DND-41 (cell line): ENCODE results near the gene COG8.
"Not testable (repeated sequence)": the region's sequence is repeated elsewhere in the genome, so short reads cannot be mapped to it uniquely, and the experiment has no call there.

Experiments used
- ATAC-seq: fragments of 200-7000 bp; cut with Tn5 transposase; 3 replicates; pipeline ENCODE4 v1.9.1; 2021; ENCODE audit warnings: low read depth; ENCODE audit not compliant: insufficient read depth
- DNase-seq: peaks from one replicate; pipeline ENCODE4 v3.0.0-alpha.2; 2020
- H2AFZ ChIP-seq: 2 replicates; pipeline ENCODE4 v1.6.0; 2012; ENCODE audit warnings: low read depth, low read length
- H3K27ac ChIP-seq: 2 replicates; pipeline ENCODE4 v1.5.1; 2012; ENCODE audit warnings: low read length, inconsistent platforms
- H3K27me3 ChIP-seq: fragments of 200-600 bp; sonication (generic); 2 replicates; pipeline ENCODE4 v1.6.0; 2012; ENCODE audit warnings: low read length, mild to moderate bottlenecking, inconsistent platforms; ENCODE audit not compliant: insufficient read depth, poor library complexity
- H3K36me3 ChIP-seq: 2 replicates; pipeline ENCODE4 v1.5.1; 2012; ENCODE audit warnings: low read length, inconsistent platforms; ENCODE audit not compliant: insufficient read depth
- H3K4me1 ChIP-seq: 2 replicates; pipeline ENCODE4 v1.5.1; 2012; ENCODE audit warnings: mild to moderate bottlenecking, low read length; ENCODE audit not compliant: insufficient read depth
- H3K4me2 ChIP-seq: 2 replicates; pipeline ENCODE4 v1.6.0; 2012; ENCODE audit warnings: mild to moderate bottlenecking, moderate library complexity, low read length, inconsistent platforms; ENCODE audit not compliant: insufficient read depth
- H3K4me3 ChIP-seq, 2 experiments: fragments of 200-600 bp in 1 of 2; shearing (Covaris generic) in 1 of 2; 2 replicates each; pipeline ENCODE4 v1.5.1; 2012 to 2016; ENCODE audit warnings: inconsistent platforms in 2 of 2, low read length in 2 of 2, mild to moderate bottlenecking in 2 of 2, low read depth in 1 of 2, moderate library complexity in 1 of 2
- H3K79me2 ChIP-seq: 2 replicates; pipeline ENCODE4 v1.6.0; 2012; ENCODE audit warnings: low read length, inconsistent platforms; ENCODE audit not compliant: insufficient read depth
- H3K9ac ChIP-seq: 2 replicates; pipeline ENCODE4 v1.6.0; 2012; ENCODE audit warnings: low read depth, mild to moderate bottlenecking, inconsistent platforms, low read length, moderate library complexity
- H3K9me3 ChIP-seq: 2 replicates; pipeline ENCODE4 v1.5.1; 2012; ENCODE audit warnings: low read length, moderate library complexity, mild to moderate bottlenecking, inconsistent platforms; ENCODE audit not compliant: insufficient read depth, severe bottlenecking
- H4K20me1 ChIP-seq: 2 replicates; pipeline ENCODE4 v1.6.0; 2012; ENCODE audit warnings: low read length; ENCODE audit not compliant: insufficient read depth
- EZH2 ChIP-seq: IDR thresholded peaks from 3 replicates; pipeline ENCODE4 v1.6.1; 2012; ENCODE audit warnings: borderline replicate concordance, low read depth, mild to moderate bottlenecking, moderate library complexity, low read length, inconsistent platforms; ENCODE audit not compliant: severe bottlenecking
- TF ChIP-seq, protein P1 (sequence below): IDR thresholded peaks from 2 replicates; pipeline ENCODE4 v1.5.1; 2012; ENCODE audit warnings: borderline replicate concordance, low read length, moderate library complexity, mild to moderate bottlenecking; ENCODE audit not compliant: poor library complexity, severe bottlenecking; ENCODE audit errors: extremely low read depth

COG8 gene

GRCh38 chr16:69294051-69294450, 45.3 kb downstream of the COG8 start:
- no peak overlapping the region for H2AFZ ChIP-seq
- DNase-seq (no peak), ATAC-seq (no peak)
- H3K79me2 ChIP-seq, result no peaks in the 10 kb centered on the region
- H3K36me3 ChIP-seq, result no peaks in the 10 kb centered on the region; the same call in 1 of the 2 replicates
- no peaks in the 10 kb centered on the region for H3K4me1 ChIP-seq
- no peak overlapping the region for H3K4me2 ChIP-seq
- no peak overlapping the region for H3K4me3 ChIP-seq
- no peaks in the 10 kb centered on the region for H3K27me3 ChIP-seq
- H3K9ac ChIP-seq, result no peak overlapping the region
- H3K9me3 ChIP-seq, result no peaks in the 10 kb centered on the region
- no peak overlapping the region for H3K27ac ChIP-seq
- H4K20me1 ChIP-seq, result no peaks in the 10 kb centered on the region
- TF ChIP-seq, protein P1, sequence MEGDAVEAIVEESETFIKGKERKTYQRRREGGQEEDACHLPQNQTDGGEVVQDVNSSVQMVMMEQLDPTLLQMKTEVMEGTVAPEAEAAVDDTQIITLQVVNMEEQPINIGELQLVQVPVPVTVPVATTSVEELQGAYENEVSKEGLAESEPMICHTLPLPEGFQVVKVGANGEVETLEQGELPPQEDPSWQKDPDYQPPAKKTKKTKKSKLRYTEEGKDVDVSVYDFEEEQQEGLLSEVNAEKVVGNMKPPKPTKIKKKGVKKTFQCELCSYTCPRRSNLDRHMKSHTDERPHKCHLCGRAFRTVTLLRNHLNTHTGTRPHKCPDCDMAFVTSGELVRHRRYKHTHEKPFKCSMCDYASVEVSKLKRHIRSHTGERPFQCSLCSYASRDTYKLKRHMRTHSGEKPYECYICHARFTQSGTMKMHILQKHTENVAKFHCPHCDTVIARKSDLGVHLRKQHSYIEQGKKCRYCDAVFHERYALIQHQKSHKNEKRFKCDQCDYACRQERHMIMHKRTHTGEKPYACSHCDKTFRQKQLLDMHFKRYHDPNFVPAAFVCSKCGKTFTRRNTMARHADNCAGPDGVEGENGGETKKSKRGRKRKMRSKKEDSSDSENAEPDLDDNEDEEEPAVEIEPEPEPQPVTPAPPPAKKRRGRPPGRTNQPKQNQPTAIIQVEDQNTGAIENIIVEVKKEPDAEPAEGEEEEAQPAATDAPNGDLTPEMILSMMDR, result no peak
- TF ChIP-seq EZH2, result no peak

GRCh38 chr16:69293401-69293800, 46.0 kb downstream of the COG8 start:
- ATAC-seq (no peak), DNase-seq (no peak)
- Histone ChIP-seq H3K9me3 (no peaks in the 10 kb centered on the region), H2AFZ (no peak overlapping the region), H3K36me3 (peaks cover 3% of the 10 kb centered on the region; the same call in 1 of the 2 replicates), H3K79me2 (no peaks in the 10 kb centered on the region), H3K4me3 (no peak overlapping the region), H3K27me3 (no peaks in the 10 kb centered on the region), H3K27ac (no peak overlapping the region), H3K4me1 (no peaks in the 10 kb centered on the region), H3K4me2 (no peak overlapping the region), H4K20me1 (no peaks in the 10 kb centered on the region), H3K9ac (no peak overlapping the region)
- no peak for TF ChIP-seq EZH2
- TF ChIP-seq, protein P1, result no peak

GRCh38 chr16:69291657-69292056, 47.7 kb downstream of the COG8 start:
- not testable (repeated sequence) for ATAC-seq, DNase-seq, H3K9ac ChIP-seq, H3K27me3 ChIP-seq, H3K36me3 ChIP-seq, H3K79me2 ChIP-seq, H3K4me2 ChIP-seq, H3K4me1 ChIP-seq, H3K4me3 ChIP-seq, H3K9me3 ChIP-seq, H3K27ac ChIP-seq, H4K20me1 ChIP-seq, H2AFZ ChIP-seq

DNA sequence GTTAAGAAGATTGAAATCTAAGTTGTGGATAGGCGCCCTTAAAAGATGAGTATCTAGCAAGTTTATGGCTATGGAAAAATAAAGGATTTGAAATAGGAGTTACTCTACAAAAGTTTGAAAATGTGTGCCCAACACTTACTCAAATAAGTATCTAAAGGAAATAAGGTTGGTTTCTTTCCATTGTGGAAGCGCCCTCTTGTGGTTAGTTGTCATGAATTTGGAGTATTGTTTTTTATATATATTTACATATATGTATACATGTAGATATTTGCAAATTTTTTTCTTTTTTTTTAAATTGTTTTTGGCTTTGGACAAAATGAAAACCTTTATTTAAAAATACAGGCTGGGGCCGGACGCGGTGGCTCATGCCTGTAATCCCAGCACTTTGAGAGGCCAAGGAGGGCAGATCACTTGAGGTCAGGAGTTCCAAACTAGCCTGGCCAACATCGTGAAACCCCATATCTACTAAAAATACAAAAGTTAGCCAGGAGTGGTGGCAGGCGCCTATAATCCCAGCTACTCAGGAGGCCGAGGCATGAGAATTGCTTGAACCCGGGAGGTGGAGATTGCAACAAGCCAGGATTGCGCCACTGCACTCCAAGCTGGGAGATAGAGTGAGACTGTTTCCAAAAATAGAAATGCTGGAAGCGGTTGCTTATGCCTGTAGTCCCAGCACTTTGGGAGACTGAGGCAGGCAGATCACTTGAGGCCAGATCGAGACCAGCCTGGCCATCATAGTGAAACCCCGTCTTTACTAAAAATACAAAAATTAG, 52.2 kb downstream of the COG8 start:
- Histone ChIP-seq H3K4me1 (no peaks in the 10 kb centered on the region), H3K79me2 (no peaks in the 10 kb centered on the region), H2AFZ (no peak overlapping the region), H3K4me3 (no peak overlapping the region), H3K27me3 (no peaks in the 10 kb centered on the region), H3K36me3 (peaks cover 20% of the 10 kb centered on the region), H3K9ac (no peak overlapping the region), H3K27ac (no peak overlapping the region), H4K20me1 (no peaks in the 10 kb centered on the region), H3K9me3 (no peaks in the 10 kb centered on the region), H3K4me2 (no peak overlapping the region)
- ATAC-seq (peak; percentile 58; the same call in 2 of the 3 replicates), DNase-seq (peak; percentile 40)
- TF ChIP-seq, protein P1, result peak; percentile 53
- TF ChIP-seq EZH2, result no peak
